ENCODE data around the gene CSPG4. TPM values are rescaled to one million over a fixed set of nuclear protein-coding genes. Genes with fewer than 3 reads are reported as not detected.

CSPG4 gene
- total and polyA plus RNA-seq, 2 of the 4 experiments (the other 2 are of a cell fraction) = 12.4 to 28.4 TPM

GRCh38 chr15:75625542-75626347, 86.9 kb downstream of the CSPG4 start, which contains the start of gene SNUPN:
Gene SNUPN (minus strand): TSS chr15:75625725. CDS start chr15:75621051, 4,674 bp downstream.
- Histone ChIP-seq H3K4me2 (ENCODE audit: low read depth, low read length) (peak within 1 kb of the TSS; percentile 91), H2AK9ac (replicated peaks; ENCODE audit: low read depth, low read length, poor library complexity) (peak within 1 kb of the TSS; percentile 99), H4K5ac (ENCODE audit: low read depth, low read length) (peak within 1 kb of the TSS; percentile 92), H2AFZ (replicated peaks; ENCODE audit: low read length, poor library complexity) (peak within 1 kb of the TSS; percentile 98), H3K56ac (ENCODE audit: extremely low read depth, insufficient read depth, low read length) (peak within 1 kb of the TSS; percentile 72), H3K14ac (replicated peaks; ENCODE audit: low read depth, low read length) (peak within 1 kb of the TSS; percentile 95), H3K79me1 (ENCODE audit: low read depth in 1 of 2, low read length in 2 of 2) (peaks cover 3 to 35% of the 10 kb centered on the region in 2 experiments; a peak in 2 of 4 replicates), H3K27me3 (ENCODE audit: control insufficient read depth, insufficient read depth, low read length) (no peaks in the 10 kb centered on the region), H2BK15ac (ENCODE audit: low read depth, low read length) (peak within 1 kb of the TSS; percentile 35; the same call in 1 of the 3 replicates), H3K36me3 (ENCODE audit: control insufficient read depth, insufficient read depth, low read length) (no peaks in the 10 kb centered on the region), H4K8ac (ENCODE audit: low read depth in 2 of 2, low read length in 2 of 2) (peak within 1 kb of the TSS; percentile 99), H3K9ac (ENCODE audit: low read depth, low read length) (peak within 1 kb of the TSS; percentile 93), H2AK5ac (ENCODE audit: low read depth, low read length) (peak within 1 kb of the TSS; percentile 91), H3K23ac (ENCODE audit: low read depth, low read length) (peak within 1 kb of the TSS; percentile 82), H3K4ac (ENCODE audit: low read depth, low read length) (peak within 1 kb of the TSS; percentile 96), H2BK20ac (ENCODE audit: low read depth, low read length) (no peak within 1 kb of the TSS; the same call in 1 of the 2 replicates), H4K91ac (ENCODE audit: insufficient read depth, low read depth, low read length) (peak within 1 kb of the TSS; percentile 97), H2BK120ac (ENCODE audit: low read depth, low read length) (peak within 1 kb of the TSS; percentile 80), H3K4me3 (ENCODE audit: insufficient read depth, low read depth, low read length) (peak within 1 kb of the TSS; percentile 79), H3K27ac (ENCODE audit: insufficient read depth, low read length) (peak within 1 kb of the TSS; percentile 95), H3K4me1 (ENCODE audit: control insufficient read depth, insufficient read depth, low read length) (peaks cover 5% of the 10 kb centered on the region), H2BK5ac (ENCODE audit: low read depth, low read length, poor library complexity, severe bottlenecking) (peak within 1 kb of the TSS; percentile 94), H3K9me1 (ENCODE audit: insufficient read depth, low read length) (no peaks in the 10 kb centered on the region; the same call in 1 of the 2 replicates), H3K18ac (ENCODE audit: low read depth, low read length) (peak within 1 kb of the TSS; percentile 86), H4K20me1 (ENCODE audit: insufficient read depth, low read length) (0 out of 2 replicates have a peak, but pooled peaks cover 1% of the 10 kb centered on the region), H3K9me3 (ENCODE audit: control insufficient read depth, insufficient read depth, low read length) (no peaks in the 10 kb centered on the region)
- intact Hi-C loops (cut with micrococcal nuclease) (loop anchor here (10.0 kb wide), 1 partner anchor 49 kb away; no protein-coding TSS in a partner anchor), dilution Hi-C loops (cut with HindIII; ENCODE audit: low sequenced_read_pairs, unreplicated experiment) (no loop called here), in situ Hi-C loops (cut with MboI; ENCODE audit: low sequenced_read_pairs) (no loop called here)
- 3% methylated on average over 22 of the region's 47 CpGs; no CpG with 5 or more reads in 1 of the 2 experiments for WGBS, 2 experiments (ENCODE audit: extremely low coverage in 2 of 2, insufficient read length in 1 of 2)
- TF ChIP-seq MXI1 (IDR thresholded peaks at IDR 0.05; ENCODE audit: borderline replicate concordance, low read depth, low read length) = no peak
- TF ChIP-seq POLR2A (IDR thresholded peaks at IDR 0.05; ENCODE audit: low read depth, low read length) = peak; percentile 25; the same call in 1 of the 2 replicates
- TF ChIP-seq BHLHE40 (IDR thresholded peaks at IDR 0.05; ENCODE audit: low read depth, low read length) = peak; percentile 89
- TF ChIP-seq, protein P1, sequence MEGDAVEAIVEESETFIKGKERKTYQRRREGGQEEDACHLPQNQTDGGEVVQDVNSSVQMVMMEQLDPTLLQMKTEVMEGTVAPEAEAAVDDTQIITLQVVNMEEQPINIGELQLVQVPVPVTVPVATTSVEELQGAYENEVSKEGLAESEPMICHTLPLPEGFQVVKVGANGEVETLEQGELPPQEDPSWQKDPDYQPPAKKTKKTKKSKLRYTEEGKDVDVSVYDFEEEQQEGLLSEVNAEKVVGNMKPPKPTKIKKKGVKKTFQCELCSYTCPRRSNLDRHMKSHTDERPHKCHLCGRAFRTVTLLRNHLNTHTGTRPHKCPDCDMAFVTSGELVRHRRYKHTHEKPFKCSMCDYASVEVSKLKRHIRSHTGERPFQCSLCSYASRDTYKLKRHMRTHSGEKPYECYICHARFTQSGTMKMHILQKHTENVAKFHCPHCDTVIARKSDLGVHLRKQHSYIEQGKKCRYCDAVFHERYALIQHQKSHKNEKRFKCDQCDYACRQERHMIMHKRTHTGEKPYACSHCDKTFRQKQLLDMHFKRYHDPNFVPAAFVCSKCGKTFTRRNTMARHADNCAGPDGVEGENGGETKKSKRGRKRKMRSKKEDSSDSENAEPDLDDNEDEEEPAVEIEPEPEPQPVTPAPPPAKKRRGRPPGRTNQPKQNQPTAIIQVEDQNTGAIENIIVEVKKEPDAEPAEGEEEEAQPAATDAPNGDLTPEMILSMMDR (conservative IDR thresholded peaks at IDR 0.05; ENCODE audit: low read depth, low read length) = no peak
- TF ChIP-seq RCOR1 (IDR thresholded peaks at IDR 0.05; ENCODE audit: insufficient replicate concordance, low read length) = no peak
- TF ChIP-seq NFE2L2 (IDR thresholded peaks at IDR 0.05; ENCODE audit: low read depth, low read length) = peak; percentile 70
- TF ChIP-seq MAZ (IDR thresholded peaks at IDR 0.05; ENCODE audit: borderline replicate concordance, low read depth, low read length) = peak; percentile 85; the same call in 1 of the 2 replicates
- TF ChIP-seq FOS (IDR thresholded peaks at IDR 0.05; ENCODE audit: low read depth, low read length) = no peak
- peak; percentile 86 for DNase-seq
- peak; percentile 92 for ATAC-seq (ENCODE audit: low read depth)
- ChIA-PET CTCF (interaction anchor here (1.1 kb wide), 1 partner anchor 13 kb away, joined by 7 read pairs; no protein-coding TSS in a partner anchor), POLR2A (ENCODE audit: unreplicated experiment) (interaction anchor here (0.6 to 1.2 kb wide), 3 partner anchors 10 to 596 kb away, joined by 3 to 5 read pairs (median 4); partner anchors contain the start of gene IMP3)
- no TSS peak for BruUV-seq (replicated peaks)

All from IMR-90 (cell line).